IPS DF 19.7 (cell line): ENCODE results near the gene CD300A.
A peak's percentile ranks its signal among the peaks of the same experiment; 100 is the strongest.
"Not testable (repeated sequence)": the region's sequence is repeated elsewhere in the genome, so short reads cannot be mapped to it uniquely, and the experiment has no call there.

Experiments
- DNase-seq: peaks from one replicate; pipeline ENCODE4 v3.0.0-alpha.2; 2013; ENCODE audit warnings: low read depth, low spot score

CD300A gene

GRCh38 chr17:74478420-74479100 is 12.1 kb downstream of the CD300A start:
- DNase-seq: no peak

GRCh38 chr17:74480290-74480689 is 13.9 kb downstream of the CD300A start:
- no peak for DNase-seq

GRCh38 chr17:74481621-74482020 is 15.2 kb downstream of the CD300A start:
- no peak for DNase-seq

GRCh38 chr17:74484066-74484465 is 17.6 kb downstream of the CD300A start:
- no peak for DNase-seq

- DNase-seq: no peak
These were observed 18.7 kb downstream of the CD300A start for GRCh38 chr17:74485022-74485743.

- DNase-seq: no peak
These were observed 19.4 kb downstream of the CD300A start for GRCh38 chr17:74485841-74486240.

GRCh38 chr17:74488276-74488675 is 21.8 kb downstream of the CD300A start:
- not testable (repeated sequence) for DNase-seq

- DNase-seq: no peak
These were observed 24.3 kb downstream of the CD300A start for GRCh38 chr17:74490716-74491115.

- DNase-seq: no peak
These were observed 25.2 kb downstream of the CD300A start for GRCh38 chr17:74491626-74492025.

GRCh38 chr17:74493331-74493833 is 26.9 kb downstream of the CD300A start:
- peak; percentile 47 for DNase-seq

- no peak for DNase-seq
These were observed 31.0 kb downstream of the CD300A start for GRCh38 chr17:74497471-74497870.

- DNase-seq: no peak
These were observed 33.6 kb downstream of the CD300A start for GRCh38 chr17:74499992-74500391.

GRCh38 chr17:74502861-74503260 is 36.4 kb downstream of the CD300A start:
- no peak for DNase-seq

GRCh38 chr17:74503949-74504348 is 37.5 kb downstream of the CD300A start:
- not testable (repeated sequence) for DNase-seq

- no peak for DNase-seq
These were observed 41.7 kb downstream of the CD300A start for GRCh38 chr17:74508156-74508555.

- no peak for DNase-seq
These were observed 45.6 kb downstream of the CD300A start for GRCh38 chr17:74512036-74512435.

GRCh38 chr17:74512624-74513091 is 46.2 kb downstream of the CD300A start:
- DNase-seq: no peak

- no peak for DNase-seq
These were observed 47.7 kb downstream of the CD300A start for GRCh38 chr17:74513987-74514631.

- no peak for DNase-seq
These were observed 48.3 kb downstream of the CD300A start for GRCh38 chr17:74514632-74515334.

- DNase-seq: no peak
These were observed 49.5 kb downstream of the CD300A start for GRCh38 chr17:74515941-74516340.

- no peak for DNase-seq
These were observed 50.3 kb downstream of the CD300A start for GRCh38 chr17:74516561-74517328.
